Measurements from ENCODE around the gene ZFYVE28. TPM values are rescaled to one million over a fixed set of nuclear protein-coding genes. Genes with fewer than 3 reads are reported as not detected.

Gene ZFYVE28
- total and polyA plus RNA-seq, 2 donors (not counting 1 experiment from before 2014, with no cell fraction given): 5.8 to 12.1 TPM

- no peaks in the 10 kb centered on the region for H3K9me3 Mint-ChIP-seq (ENCODE audit: insufficient read depth)
- Histone ChIP-seq H3K4me1 (ENCODE audit: control insufficient read depth in 2 of 2, insufficient read depth in 2 of 2, low read length in 2 of 2) (peaks cover 0 to under 1% of the 10 kb centered on the region in 2 donors), H3K4me2 (replicated peaks; ENCODE audit: low read depth, low read length, poor library complexity, severe bottlenecking) (no peak overlapping the region), H3K4me3 (ENCODE audit: control extremely low read depth in 1 of 5, extremely low read depth in 1 of 5, insufficient read depth in 1 of 5, low read depth in 2 of 5, low read length in 4 of 5) (no peak overlapping the region), H3K36me3 (replicated peaks in 1 of 2; ENCODE audit: control extremely low read depth in 1 of 2, control insufficient read depth in 1 of 2, extremely low read depth in 1 of 2, insufficient read depth in 2 of 2, low read length in 1 of 2) (no peaks in the 10 kb centered on the region), H3K79me2 (ENCODE audit: control insufficient read depth, insufficient read depth, low read length) (no peaks in the 10 kb centered on the region), H2AFZ (ENCODE audit: insufficient read depth, low read depth, low read length, poor library complexity, severe bottlenecking) (no peak overlapping the region), H3K9me3 (ENCODE audit: control extremely low read depth in 1 of 3, control insufficient read depth in 2 of 3, insufficient read depth in 1 of 3, low read length in 2 of 3) (no peaks in the 10 kb centered on the region), H4K20me1 (ENCODE audit: control insufficient read depth, insufficient read depth, low read length, poor library complexity, severe bottlenecking) (no peaks in the 10 kb centered on the region), H3K27ac (ENCODE audit: low read length in 2 of 2) (no peak overlapping the region), H3K27me3 (replicated peaks in 1 of 4; ENCODE audit: control extremely low read depth in 1 of 4, control insufficient read depth in 3 of 4, insufficient read depth in 4 of 4, low read length in 3 of 4) (no peaks in the 10 kb centered on the region), H3K9ac (ENCODE audit: low read length) (no peak overlapping the region)
- no peaks in the 10 kb centered on the region for H3K27me3 Mint-ChIP-seq
- no peaks in the 10 kb centered on the region for H3K4me1 Mint-ChIP-seq
- H3K4me3 Mint-ChIP-seq: no peak overlapping the region
- DNase-seq (no peak), ATAC-seq (ENCODE audit: low read depth) (no peak)
- POLR2A ChIA-PET: no interaction called here
- CTCF ChIA-PET: no interaction called here
- intact Hi-C loops (cut with micrococcal nuclease): no loop called here
- H3K27ac Mint-ChIP-seq: no peak overlapping the region
- 96% methylated on average over 2 of the region's 3 CpGs for WGBS (ENCODE audit: insufficient coverage)
- TF ChIP-seq, protein P1, sequence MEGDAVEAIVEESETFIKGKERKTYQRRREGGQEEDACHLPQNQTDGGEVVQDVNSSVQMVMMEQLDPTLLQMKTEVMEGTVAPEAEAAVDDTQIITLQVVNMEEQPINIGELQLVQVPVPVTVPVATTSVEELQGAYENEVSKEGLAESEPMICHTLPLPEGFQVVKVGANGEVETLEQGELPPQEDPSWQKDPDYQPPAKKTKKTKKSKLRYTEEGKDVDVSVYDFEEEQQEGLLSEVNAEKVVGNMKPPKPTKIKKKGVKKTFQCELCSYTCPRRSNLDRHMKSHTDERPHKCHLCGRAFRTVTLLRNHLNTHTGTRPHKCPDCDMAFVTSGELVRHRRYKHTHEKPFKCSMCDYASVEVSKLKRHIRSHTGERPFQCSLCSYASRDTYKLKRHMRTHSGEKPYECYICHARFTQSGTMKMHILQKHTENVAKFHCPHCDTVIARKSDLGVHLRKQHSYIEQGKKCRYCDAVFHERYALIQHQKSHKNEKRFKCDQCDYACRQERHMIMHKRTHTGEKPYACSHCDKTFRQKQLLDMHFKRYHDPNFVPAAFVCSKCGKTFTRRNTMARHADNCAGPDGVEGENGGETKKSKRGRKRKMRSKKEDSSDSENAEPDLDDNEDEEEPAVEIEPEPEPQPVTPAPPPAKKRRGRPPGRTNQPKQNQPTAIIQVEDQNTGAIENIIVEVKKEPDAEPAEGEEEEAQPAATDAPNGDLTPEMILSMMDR (IDR thresholded peaks at IDR 0.05): no peak
- no peak for TF ChIP-seq EZH2 (IDR thresholded peaks at IDR 0.05; ENCODE audit: borderline replicate concordance, insufficient read depth, low read depth, low read length, poor library complexity, severe bottlenecking)
Observed at GRCh38 chr4:2446656-2447564, 28.5 kb upstream of the ZFYVE28 start.

DNA sequence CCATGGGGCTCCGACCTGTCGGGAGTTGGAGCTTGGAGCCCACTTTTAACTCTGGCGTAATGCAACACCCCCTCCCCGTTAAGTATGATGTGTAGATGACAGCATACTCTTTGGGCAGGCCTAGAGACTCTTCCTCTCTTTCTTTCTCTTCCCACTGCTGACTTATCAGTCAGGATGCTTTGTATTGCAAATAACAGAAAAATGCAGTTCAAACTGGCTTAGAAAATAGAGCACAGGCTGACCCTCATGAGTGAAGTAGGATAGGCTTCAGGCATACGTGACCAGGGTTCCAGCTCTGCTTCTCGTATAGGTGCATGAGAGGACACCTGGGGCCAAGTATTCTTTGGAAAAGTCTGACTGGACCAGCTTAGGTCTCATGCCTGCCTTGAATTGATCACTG is 27.1 kb upstream of the ZFYVE28 start:
- POLR2A ChIA-PET: interaction anchor here (0.6 to 0.7 kb wide), 2 partner anchors 84 to 696 kb away, joined by 3 read pairs; no protein-coding TSS in a partner anchor

More for the DNA sequence above, 27.1 kb upstream of the ZFYVE28 start:
- Mint-ChIP-seq H3K9me3 (ENCODE audit: insufficient read depth) (no peaks in the 10 kb centered on the region), H3K27me3 (no peaks in the 10 kb centered on the region), H3K4me1 (peaks cover 5% of the 10 kb centered on the region), H3K27ac (no peak overlapping the region), H3K4me3 (no peak overlapping the region)
- Histone ChIP-seq H3K4me3 (ENCODE audit: control extremely low read depth in 1 of 5, extremely low read depth in 1 of 5, insufficient read depth in 1 of 5, low read depth in 2 of 5, low read length in 4 of 5) (no peak overlapping the region), H2AFZ (ENCODE audit: insufficient read depth, low read depth, low read length, poor library complexity, severe bottlenecking) (no peak overlapping the region), H3K27ac (ENCODE audit: low read length in 2 of 2) (no peak overlapping the region), H3K9me3 (ENCODE audit: control extremely low read depth in 1 of 3, control insufficient read depth in 2 of 3, insufficient read depth in 1 of 3, low read length in 2 of 3) (peaks cover 0 to 3% (median 0%) of the 10 kb centered on the region in 3 donors), H3K4me1 (ENCODE audit: control insufficient read depth in 2 of 2, insufficient read depth in 2 of 2, low read length in 2 of 2) (peaks cover 0 to 7% of the 10 kb centered on the region in 2 donors), H3K36me3 (replicated peaks in 1 of 2; ENCODE audit: control extremely low read depth in 1 of 2, control insufficient read depth in 1 of 2, extremely low read depth in 1 of 2, insufficient read depth in 2 of 2, low read length in 1 of 2) (no peaks in the 10 kb centered on the region), H4K20me1 (ENCODE audit: control insufficient read depth, insufficient read depth, low read length, poor library complexity, severe bottlenecking) (no peaks in the 10 kb centered on the region), H3K4me2 (replicated peaks; ENCODE audit: low read depth, low read length, poor library complexity, severe bottlenecking) (no peak overlapping the region), H3K79me2 (ENCODE audit: control insufficient read depth, insufficient read depth, low read length) (no peaks in the 10 kb centered on the region), H3K9ac (ENCODE audit: low read length) (no peak overlapping the region), H3K27me3 (replicated peaks in 1 of 4; ENCODE audit: control extremely low read depth in 1 of 4, control insufficient read depth in 3 of 4, insufficient read depth in 4 of 4, low read length in 3 of 4) (no peaks in the 10 kb centered on the region)
- DNase-seq (no peak), ATAC-seq (ENCODE audit: low read depth) (no peak)
- TF ChIP-seq, protein P1 (IDR thresholded peaks at IDR 0.05): no peak
- 83% methylated on average over 2 of the region's 6 CpGs for WGBS (ENCODE audit: insufficient coverage)
- CTCF ChIA-PET: interaction anchor here (0.6 kb wide), 1 partner anchor 42 kb away, joined by 3 read pairs; no protein-coding TSS in a partner anchor
- intact Hi-C loops (cut with micrococcal nuclease): no loop called here

Data from B cell (primary cell).